NCI-H1105 treated with DMSO at 0.1 percent for 48 hours (cell line): ENCODE data around the gene BOC.

Source experiments
- DNase-seq: peaks from one replicate; lab custom pipeline; 2025; lab: John Stamatoyannopoulos, UW

Gene BOC

DNA sequence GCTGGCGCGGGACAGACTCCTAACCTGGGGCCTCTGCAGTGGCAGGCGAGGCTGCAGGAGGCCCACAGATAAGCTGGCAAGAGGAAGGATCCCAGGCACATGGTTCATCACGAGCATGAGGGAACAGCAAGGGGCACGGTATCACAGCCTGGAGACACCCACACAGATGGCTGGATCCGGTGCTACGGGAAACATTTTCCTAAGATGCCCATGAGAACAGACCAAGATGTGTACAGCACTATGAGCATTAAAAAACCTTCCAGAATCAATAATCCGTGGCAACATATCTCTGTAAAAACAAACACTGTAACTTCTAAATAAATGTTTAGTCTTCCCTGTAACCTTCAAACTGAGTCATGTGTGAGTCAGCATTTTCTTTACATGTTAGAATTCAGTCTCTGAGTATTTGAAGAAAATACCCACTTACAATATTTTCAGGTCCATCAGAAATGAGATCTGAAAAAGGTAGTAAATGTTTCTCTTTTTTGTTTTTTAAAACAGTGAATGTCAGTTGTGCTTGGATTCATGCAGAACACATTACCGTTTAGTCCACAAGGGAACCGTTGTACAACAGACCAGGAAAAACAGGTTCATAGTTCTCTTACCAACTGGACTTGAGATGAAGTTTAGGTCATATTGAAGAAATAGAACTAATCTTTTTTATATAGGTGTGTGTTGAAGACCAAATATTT is 75.9 kb downstream of the BOC start:
- DNase-seq, result no peak

DNA sequence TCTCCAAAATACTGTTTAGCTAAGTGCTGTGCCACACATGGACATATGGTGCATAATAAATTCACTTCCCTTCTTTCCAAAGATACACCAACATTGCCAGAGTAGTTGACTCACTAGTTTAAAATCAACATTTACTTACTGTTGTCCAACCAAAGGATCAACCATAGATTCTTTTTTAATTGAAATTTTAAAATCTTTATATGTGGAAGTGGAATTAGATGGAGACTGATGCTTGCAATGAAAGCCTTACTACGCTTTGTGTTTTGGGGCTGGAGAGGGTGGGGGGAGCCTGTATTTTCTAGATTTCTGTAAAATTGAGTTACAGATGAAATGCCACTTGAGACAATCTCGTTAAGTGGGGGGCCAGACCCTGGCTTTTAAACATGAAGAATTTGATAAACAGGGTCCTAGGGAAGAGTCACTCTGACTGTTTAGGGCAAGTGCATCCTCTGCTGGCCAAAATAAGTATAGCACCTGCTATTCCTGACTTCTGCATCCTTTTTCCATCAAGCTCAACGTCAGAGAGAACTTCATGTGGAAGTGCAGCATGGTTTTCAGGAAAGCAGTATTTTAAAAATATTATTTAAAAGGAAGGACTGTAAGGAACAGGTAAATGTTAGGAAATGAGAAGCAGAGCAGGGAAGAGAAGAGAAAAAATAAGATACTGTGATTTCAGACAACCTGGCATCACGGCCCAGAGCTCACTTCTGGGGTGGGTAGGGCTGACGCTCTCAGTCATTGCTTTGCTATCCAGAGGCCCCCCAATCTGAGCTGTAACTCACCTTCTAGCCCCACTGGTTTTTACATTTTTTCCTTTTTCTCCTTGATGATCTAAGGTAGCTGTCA is 76.7 kb downstream of the BOC start:
- DNase-seq, result peak; percentile 50

DNA sequence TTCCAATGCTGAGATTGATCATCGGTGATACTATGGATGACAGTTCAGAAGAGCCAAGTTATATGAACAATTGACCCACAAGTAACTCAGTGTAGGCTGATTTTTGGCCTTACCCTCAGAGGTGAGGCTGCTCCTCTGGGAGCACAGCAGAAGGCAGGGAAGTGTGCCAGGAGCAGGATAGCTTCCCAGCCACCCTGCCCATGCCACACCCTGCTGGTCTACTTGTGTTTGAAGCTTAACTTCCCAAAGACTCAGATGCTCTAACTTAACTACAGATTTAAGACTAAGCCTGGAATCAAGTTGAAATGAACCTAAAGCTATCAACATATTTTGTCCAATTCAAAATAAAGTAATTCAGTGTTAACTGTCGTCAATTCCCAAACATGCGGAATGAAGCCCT is 77.5 kb downstream of the BOC start:
- no peak for DNase-seq

DNA sequence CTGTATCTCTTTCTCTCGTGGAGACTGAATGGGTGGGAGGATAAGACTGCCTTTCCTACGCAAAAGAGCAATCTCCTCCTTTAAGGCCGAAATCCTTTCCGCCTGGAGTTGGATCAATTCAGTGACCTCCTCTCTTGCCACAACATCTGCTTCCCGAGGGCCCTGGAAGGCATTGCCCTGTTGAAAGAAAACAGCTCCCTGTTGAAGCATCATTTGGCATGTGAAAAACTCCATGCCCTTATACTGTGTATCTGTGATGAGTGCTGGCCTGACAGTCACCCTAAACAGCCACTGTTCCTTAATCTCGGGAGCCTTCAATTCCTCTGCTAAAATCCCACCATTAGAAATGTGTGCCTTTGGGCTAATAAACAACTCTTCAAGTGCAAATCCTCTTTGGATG is 80.2 kb downstream of the BOC start:
- DNase-seq, result no peak

DNA sequence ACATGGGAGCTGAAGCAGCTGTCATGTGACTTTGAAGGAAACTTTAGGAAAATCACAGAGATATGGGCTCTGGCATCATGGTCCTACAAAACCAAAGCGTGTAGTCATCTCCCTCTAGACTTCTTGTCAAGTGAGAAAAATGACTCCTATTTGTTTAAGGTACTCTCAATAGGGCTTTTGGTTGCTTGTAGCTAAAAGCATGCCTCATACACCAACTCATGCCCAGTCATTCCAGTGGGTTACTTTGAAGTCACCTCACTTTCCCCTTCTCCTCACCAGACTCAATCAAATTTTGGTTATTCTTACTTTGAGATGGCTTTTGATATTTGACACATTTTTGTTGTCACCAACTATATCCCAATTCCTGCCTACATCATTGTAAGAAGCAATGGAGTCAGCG is 81.6 kb downstream of the BOC start:
- DNase-seq, result no peak

DNA sequence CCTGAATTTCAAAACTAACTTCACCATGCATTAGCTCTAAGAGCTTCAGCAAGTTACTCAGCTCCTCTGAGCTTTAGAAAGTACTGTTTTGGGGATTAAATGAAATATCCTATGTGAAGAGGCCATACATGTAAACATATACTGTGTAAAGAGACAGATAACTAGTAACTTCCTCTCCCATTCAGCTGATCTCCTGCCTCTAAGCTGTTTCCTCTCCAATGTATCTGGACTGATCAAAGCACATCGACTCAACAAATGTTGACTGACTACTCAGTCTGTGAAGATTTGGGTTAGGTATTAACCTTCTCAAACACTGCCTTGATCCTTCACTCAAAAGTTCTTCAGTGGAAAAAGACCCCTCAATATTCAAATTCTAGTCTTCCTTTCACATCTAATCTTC is 82.0 kb downstream of the BOC start:
- DNase-seq, result no peak

DNA sequence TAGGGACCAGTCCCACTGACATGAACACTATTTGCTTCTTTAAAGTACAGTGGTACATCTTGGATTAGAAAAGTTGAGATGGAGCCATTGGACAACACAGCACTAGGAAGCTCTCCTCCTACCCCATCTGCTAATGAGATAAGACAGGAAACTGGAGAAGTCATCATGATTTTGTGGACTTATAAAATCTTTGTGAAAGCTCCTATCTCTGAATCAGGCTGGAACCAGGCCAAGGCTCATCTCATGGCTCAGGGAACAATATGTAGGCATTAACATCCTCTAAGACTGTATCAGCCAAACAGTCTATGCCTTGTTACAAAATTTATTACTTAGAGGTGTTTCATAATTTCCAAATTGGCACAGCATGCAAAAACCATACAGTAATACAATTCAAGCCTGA is 84.1 kb downstream of the BOC start:
- no peak for DNase-seq

DNA sequence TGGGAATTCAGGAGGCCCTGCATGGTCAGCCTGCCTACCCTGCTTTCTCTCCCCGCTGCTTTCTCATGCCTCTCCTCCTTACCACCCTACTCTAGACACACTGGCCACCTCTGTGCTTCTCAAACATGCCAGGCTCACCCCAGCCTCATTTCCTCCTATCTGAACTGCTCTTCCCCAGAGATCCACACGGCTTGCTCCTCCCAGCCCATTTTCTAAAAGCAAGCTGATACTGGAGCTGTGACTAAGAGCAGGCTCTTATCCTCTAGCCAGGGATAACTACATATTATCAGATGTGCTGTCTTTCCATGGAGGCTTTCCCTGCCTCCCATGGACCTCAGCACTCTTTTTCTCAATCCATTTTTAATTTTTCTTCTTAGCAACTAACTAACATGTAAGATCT is 85.9 kb downstream of the BOC start:
- no peak for DNase-seq

DNA sequence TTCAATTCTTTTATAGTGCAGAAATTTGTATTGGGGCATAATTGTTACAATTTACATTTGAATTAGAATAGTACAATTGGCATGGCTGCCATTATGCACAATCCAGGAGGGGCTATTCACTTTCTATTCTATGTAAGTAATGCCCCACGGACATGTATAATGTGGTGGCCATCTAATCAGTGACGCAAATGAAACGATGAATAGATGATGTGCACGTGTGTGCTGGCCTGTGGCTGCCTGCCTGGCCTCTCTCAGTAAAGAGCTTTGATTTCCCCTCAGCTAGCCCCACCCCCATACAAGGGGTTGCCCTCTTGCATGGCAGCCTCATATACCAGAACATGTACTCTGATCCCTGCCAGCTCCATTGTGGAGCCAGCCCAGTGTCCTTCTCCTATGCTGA is 86.5 kb downstream of the BOC start:
- DNase-seq, result no peak

DNA sequence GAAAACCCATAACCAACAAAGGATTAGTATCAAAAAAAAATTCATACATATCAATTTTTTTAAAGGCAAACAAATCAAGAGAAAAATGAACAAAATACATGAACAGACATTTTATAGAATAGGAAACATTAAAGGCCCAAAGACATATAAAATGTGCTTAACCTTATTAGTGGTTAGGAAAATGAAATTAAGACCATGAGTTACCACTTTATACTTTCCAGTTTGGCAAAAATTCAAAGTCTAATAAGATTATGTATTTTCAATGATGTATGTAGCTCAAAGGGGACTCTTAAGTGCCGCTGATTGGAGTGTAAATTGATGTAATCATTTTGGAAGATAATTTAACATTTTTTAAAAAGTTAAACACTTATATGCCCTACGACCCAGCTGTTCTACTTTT is 89.2 kb downstream of the BOC start:
- DNase-seq, result no peak

DNA sequence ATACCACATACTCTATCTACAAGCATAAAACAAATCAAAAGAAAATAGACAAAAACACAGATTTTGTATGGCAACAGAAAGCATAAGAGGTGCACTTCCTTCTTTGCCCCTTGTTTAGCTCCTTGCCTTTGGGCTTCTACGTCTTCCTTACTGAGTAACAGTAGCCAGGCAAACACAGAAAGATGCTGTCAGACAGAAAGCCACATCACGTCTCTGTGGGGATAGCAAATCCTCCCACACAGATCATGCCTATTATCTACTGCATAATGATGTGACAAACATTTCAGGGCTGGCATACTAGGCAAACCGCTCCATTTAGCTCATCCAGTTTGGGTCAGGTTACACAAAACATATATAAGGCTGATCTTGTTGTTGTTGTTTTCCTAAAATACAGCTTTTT is 92.7 kb downstream of the BOC start:
- no peak for DNase-seq

DNA sequence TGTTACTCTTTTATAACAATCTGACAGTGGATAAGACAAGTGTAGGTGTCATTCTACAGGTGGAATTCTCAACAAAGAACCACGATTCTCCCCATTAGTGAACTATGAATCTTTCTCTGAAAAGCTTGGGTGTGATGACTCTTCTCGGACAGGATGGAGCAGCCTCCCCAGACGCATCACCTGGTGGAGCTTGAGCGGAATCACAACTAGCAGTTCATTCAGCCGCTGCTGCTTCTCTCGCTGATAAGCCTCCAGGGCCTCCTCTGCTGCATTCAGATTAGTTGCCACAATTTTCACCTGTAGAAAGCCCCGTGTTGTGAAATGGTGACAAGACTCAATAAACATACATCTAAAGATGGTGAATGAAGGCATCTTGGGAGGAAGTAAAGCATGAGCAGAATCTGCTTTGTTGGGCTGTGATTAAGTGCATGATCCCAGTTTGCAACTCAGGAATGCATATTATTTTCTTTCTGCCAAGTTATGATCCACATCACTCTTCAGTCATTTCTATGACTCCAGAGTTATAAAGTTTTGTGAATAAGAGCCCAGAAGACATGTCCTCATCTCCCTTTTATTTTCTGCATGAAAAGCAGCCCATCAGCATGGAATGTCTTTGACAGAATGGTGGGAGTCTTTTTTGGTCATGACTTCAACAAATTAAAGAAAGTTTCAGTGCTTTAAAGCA is 93.6 kb downstream of the BOC start:
- no peak for DNase-seq

DNA sequence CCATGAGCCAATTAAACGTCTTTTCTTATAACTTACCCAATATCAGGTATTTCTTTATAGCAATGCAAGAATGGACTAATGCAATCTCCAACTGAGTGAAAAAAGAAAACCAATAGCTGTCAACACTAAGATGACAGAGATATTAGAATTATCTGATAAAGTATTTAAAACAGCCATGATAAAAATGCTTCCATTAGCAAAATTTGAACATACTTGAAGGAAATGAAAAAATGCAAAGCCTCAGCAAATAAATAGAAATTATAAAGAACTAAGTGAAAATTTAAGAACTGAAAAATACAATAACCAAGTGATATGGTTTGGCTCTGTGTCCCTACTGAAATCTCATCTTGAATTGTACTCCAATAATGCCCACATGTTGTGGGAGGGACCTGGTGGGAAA is 99.6 kb downstream of the BOC start:
- DNase-seq, result no peak

DNA sequence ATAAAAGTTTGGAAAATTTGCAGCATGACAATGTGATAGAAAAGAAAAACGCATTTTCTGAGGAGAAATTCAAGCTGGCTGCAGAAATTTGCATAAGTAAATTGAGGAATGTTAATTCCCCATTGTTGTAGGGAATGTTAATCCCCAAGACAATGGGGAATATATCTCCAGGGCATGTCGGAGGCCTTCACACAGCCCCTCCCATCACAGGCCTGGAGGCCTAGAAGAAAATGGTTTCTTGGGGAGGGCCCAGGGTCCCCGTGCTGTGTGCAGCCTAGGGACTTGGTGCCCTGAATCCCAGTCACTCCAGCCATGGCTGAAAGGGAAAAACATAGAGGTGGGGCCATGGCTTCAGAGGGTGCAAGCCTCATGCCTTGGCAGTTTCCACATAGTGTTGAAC is 101.1 kb downstream of the BOC start:
- no peak for DNase-seq

DNA sequence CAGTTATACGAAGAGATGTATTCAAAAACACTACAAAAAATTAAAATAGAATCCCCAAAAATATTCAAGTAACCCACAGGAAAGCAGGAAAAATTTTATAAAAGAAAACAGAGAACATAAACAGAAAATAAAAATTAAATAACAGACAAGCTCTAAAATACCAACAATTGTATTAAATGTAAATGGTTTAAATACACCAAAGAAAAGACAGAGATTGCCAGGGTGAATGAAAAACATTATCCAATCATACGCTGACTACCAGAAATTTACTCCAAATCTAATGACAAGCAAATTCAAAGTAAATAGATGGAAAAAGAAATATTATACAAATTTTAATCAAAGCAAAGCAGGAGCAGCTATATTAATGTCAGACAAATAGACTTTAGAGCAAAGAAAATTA is 103.6 kb downstream of the BOC start:
- DNase-seq, result no peak

DNA sequence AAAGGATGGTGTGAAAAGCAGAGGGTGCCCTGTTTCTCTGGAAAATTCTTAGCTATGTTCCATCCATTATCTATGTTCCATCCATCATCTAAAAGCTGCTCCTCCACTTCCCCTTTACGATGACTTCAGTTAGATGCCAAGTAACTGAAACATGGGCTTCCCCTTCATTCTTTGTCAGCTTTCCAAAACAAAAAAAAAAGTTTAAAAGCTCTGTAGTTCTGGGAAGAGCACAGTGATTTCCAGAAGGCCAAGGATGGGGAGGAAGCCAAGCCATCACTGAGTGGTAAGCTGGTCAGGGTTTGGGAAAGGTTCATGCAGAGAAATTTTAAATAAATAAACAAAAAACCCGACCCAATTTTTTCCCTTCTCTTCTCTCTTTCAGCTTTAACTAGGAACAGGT is 118.4 kb downstream of the BOC start:
- no peak for DNase-seq

DNA sequence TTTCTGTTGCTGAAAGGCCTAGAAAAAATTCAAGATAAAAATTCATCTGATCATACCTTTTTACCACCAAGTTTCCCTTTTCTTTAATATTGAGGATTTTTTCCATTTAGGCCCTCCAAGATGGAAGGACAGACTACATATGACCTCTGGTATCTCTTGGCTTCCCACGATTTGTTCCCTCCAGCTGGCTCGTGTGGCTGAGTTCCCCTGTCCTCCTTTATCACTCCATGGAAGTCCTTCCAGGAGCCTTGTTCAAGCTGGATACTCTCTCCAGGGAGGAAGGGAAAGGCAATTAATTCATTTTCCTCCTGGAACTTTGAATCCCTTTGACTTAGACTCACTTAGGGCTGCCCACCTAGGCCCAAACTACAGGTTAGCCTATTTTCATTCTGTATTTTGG is 119.4 kb downstream of the BOC start:
- DNase-seq, result no peak

DNA sequence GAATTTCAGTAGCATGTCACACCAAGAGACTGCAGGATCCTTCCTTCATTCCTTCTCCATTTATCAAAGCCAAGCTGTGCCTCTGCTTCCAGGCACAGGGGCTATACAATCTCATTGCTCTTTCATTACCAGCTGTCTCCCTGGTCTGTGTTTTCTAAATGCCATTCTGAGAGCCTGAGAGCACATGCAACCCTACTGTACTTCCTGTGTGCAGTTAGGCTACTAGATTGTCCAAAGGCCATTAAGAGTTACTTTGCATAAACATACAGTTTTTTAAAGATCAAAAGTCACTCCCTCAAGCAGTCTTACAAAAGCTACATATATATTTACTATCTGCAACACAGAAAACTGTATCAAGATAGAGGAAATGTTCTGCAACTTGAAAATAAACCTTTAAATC is 119.8 kb downstream of the BOC start:
- DNase-seq, result no peak
